ENCODE data around the gene MYO5B. TPM values are rescaled to one million over a fixed set of nuclear protein-coding genes. Genes with fewer than 3 reads are reported as not detected.
"Not testable (repeated sequence)": the region's sequence is repeated elsewhere in the genome, so short reads cannot be mapped to it uniquely, and the experiment has no call there.

Gene MYO5B
- total and polyA plus RNA-seq, 7 experiments from 2014 or later, result 0.02 to 0.04 TPM; not detected in 5

DNA sequence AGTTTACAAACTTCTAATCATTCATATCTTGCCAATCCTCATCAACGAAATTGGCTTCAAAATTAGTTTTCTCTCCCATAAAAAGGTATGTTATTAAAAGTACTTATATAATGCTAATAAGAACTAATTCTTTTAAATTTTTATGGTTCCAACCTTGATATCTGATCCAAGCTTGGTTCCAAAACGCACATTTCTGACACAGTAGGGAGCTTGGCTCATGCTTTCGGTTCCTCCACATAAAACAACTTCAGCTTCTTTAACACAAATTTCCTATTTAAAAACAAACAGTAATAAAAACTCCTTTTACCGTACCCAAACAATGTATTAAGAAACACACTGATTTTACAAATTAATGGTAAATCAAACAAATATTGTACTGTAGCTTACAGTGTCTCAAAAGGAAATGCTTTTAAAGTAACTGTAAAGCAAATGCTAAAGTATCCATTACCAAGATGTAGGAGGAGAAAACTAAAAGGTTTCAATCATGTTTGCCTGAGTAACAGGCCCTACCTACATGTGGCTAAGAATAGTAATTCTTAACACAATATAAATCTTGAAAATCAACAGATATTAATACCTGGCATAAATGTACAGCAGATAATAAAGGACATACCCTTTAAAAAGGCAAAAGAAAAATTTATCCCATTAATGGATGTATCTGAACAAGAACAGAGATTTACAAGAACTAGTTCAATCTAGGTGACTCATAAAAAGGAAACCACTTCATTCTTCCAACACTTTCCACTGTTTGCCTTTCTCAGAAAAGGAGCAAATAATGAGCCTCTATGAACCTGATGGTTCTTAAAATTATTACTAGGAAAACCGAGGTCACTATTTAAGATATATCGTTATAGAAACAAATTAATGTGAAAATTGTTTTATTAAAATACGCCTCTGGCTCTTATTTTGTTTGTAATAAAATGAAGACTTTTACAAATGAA, 399.1 kb downstream of the MYO5B start:
- Mint-ChIP-seq H3K27ac (peak overlapping the region in 1 of 9 donors; percentile 28), H3K4me3 (no peak overlapping the region), H3K36me3 (peaks cover 3 to 51% (median 40%) of the 10 kb centered on the region in 5 donors), H3K27me3 (no peaks in the 10 kb centered on the region), H3K9me3 (no peaks in the 10 kb centered on the region), H3K4me1 (peaks cover 0 to 19% (median 0%) of the 10 kb centered on the region in 7 donors)
- H3K9me3 ChIP-seq (ENCODE audit: control insufficient read depth in 2 of 3, low read length in 3 of 3), result no peaks in the 10 kb centered on the region
- no peaks in the 10 kb centered on the region for H3K27me3 ChIP-seq (ENCODE audit: control insufficient read depth in 2 of 2, insufficient read depth in 2 of 2, low read length in 2 of 2)
- intact Hi-C loops (cut with micrococcal nuclease), result no loop called here
- no peak for DNase-seq
- CTCF ChIA-PET, result no interaction called here
- H3K27ac ChIP-seq (ENCODE audit: low read depth, low read length), result no peak overlapping the region
- H3K36me3 ChIP-seq (ENCODE audit: control insufficient read depth in 2 of 3, insufficient read depth in 3 of 3, low read length in 3 of 3), result peaks cover 0 to 14% (median 3%) of the 10 kb centered on the region in 3 experiments
- no peak for ATAC-seq
- H3K4me1 ChIP-seq (ENCODE audit: control insufficient read depth in 2 of 2, insufficient read depth in 2 of 2, low read length in 2 of 2), result no peaks in the 10 kb centered on the region
- POLR2A ChIA-PET, result no interaction called here
- no peak overlapping the region for H3K4me3 ChIP-seq (ENCODE audit: low read length)

- Mint-ChIP-seq H3K4me3 (no peak overlapping the region), H3K9me3 (no peaks in the 10 kb centered on the region), H3K27me3 (no peaks in the 10 kb centered on the region), H3K4me1 (peaks cover 0 to 29% (median 0%) of the 10 kb centered on the region in 7 donors), H3K36me3 (peaks cover 3 to 57% (median 39%) of the 10 kb centered on the region in 5 donors), H3K27ac (no peak overlapping the region)
- ChIA-PET CTCF (no interaction called here), POLR2A (no interaction called here)
- H3K9me3 ChIP-seq (ENCODE audit: control insufficient read depth in 2 of 3, low read length in 3 of 3), result no peaks in the 10 kb centered on the region
- DNase-seq (no peak), ATAC-seq (no peak)
- H3K36me3 ChIP-seq (ENCODE audit: control insufficient read depth in 2 of 3, insufficient read depth in 3 of 3, low read length in 3 of 3), result peaks cover 0 to 26% (median 3%) of the 10 kb centered on the region in 3 experiments
- intact Hi-C loops (cut with micrococcal nuclease), result no loop called here
- H3K27ac ChIP-seq (ENCODE audit: low read depth, low read length), result no peak overlapping the region
- no peaks in the 10 kb centered on the region for H3K4me1 ChIP-seq (ENCODE audit: control insufficient read depth in 2 of 2, insufficient read depth in 2 of 2, low read length in 2 of 2)
- H3K4me3 ChIP-seq (ENCODE audit: low read length), result no peak overlapping the region
- H3K27me3 ChIP-seq (ENCODE audit: control insufficient read depth in 2 of 2, insufficient read depth in 2 of 2, low read length in 2 of 2), result no peaks in the 10 kb centered on the region
Observed at GRCh38 chr18:49794743-49795142, 400.2 kb downstream of the MYO5B start.

- peak in 1 of 9 donors; percentile 47 for DNase-seq
- peak overlapping the region in 5 of 9 donors; percentile 8 to 82 (median 32) for H3K27ac Mint-ChIP-seq
- H3K36me3 Mint-ChIP-seq, result peaks cover 0 to 48% (median 28%) of the 10 kb centered on the region in 5 donors
- ATAC-seq; H3K27me3 Mint-ChIP-seq; H3K9me3 Mint-ChIP-seq; H3K27ac ChIP-seq (ENCODE audit: low read depth, low read length); H3K27me3 ChIP-seq (ENCODE audit: control insufficient read depth in 2 of 2, insufficient read depth in 2 of 2, low read length in 2 of 2); H3K4me3 ChIP-seq (ENCODE audit: low read length); H3K9me3 ChIP-seq (ENCODE audit: control insufficient read depth in 2 of 3, low read length in 3 of 3); POLR2A ChIA-PET; H3K4me3 Mint-ChIP-seq: not testable (repeated sequence)
- CTCF ChIA-PET, result interaction anchor here (0.5 kb wide), 1 partner anchor 220 kb away, joined by 3 read pairs; no protein-coding TSS in a partner anchor
- intact Hi-C loops (cut with micrococcal nuclease), result loop anchor here in 1 of 2 donors (5.0 kb wide), 1 partner anchor 68 kb away; no protein-coding TSS in a partner anchor
- H3K36me3 ChIP-seq (ENCODE audit: control insufficient read depth in 2 of 3, insufficient read depth in 3 of 3, low read length in 3 of 3), result peaks cover 0 to 20% (median 3%) of the 10 kb centered on the region in 3 experiments
- peaks cover 17 to 43% (median 34%) of the 10 kb centered on the region in 7 donors for H3K4me1 Mint-ChIP-seq
- H3K4me1 ChIP-seq (ENCODE audit: control insufficient read depth in 2 of 2, insufficient read depth in 2 of 2, low read length in 2 of 2), result peaks cover 12 to 37% of the 10 kb centered on the region in 2 donors
Observed at GRCh38 chr18:49789560-49790134, 405.3 kb downstream of the MYO5B start.

DNA sequence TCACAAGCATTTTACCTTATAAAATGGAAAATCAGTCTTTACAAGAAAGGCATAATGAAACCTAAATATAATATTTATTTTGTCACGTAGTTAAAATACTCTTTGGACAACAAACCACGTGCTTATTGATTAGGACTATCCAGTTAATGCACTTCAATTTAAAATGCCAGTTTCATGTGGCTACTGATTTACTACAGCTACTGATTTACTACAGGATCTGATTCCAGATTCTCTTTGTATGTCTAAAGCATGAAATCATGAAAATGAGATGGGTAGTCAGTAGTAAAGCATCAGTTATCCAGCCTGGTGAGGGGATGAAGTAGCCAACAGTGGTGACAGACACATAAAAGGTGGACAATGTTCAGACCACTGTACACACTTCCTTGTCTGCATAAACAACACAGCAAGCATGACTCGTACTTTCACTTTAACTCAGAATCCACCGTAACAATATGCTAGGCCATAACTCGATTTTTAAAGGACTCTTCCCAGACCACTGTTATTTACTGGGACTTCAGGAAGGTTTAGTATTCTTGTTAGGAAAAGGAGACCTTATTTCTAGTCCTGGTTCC, 406.5 kb downstream of the MYO5B start:
- Mint-ChIP-seq H3K4me3 (peak overlapping the region in 5 of 10 donors; percentile 7 to 74 (median 44)), H3K9me3 (no peaks in the 10 kb centered on the region), H3K36me3 (peaks cover 5 to 52% (median 34%) of the 10 kb centered on the region in 5 donors), H3K27me3 (no peaks in the 10 kb centered on the region), H3K4me1 (peaks cover 21 to 53% (median 44%) of the 10 kb centered on the region in 7 donors), H3K27ac (peak overlapping the region in 6 of 9 donors; percentile 30 to 82 (median 60))
- intact Hi-C loops (cut with micrococcal nuclease), result loop anchor here in 1 of 2 donors (1.0 to 5.0 kb wide), 3 partner anchors 25 to 69 kb away; partner anchors contain the start of gene ACAA2
- Histone ChIP-seq H3K27me3 (ENCODE audit: control insufficient read depth in 2 of 2, insufficient read depth in 2 of 2, low read length in 2 of 2) (no peaks in the 10 kb centered on the region), H3K4me3 (ENCODE audit: low read length) (no peak overlapping the region), H3K27ac (ENCODE audit: low read depth, low read length) (no peak overlapping the region), H3K9me3 (ENCODE audit: control insufficient read depth in 2 of 3, low read length in 3 of 3) (no peaks in the 10 kb centered on the region), H3K4me1 (ENCODE audit: control insufficient read depth in 2 of 2, insufficient read depth in 2 of 2, low read length in 2 of 2) (peaks cover 12 to 46% of the 10 kb centered on the region in 2 donors), H3K36me3 (ENCODE audit: control insufficient read depth in 2 of 3, insufficient read depth in 3 of 3, low read length in 3 of 3) (peaks cover 0 to 16% (median 3%) of the 10 kb centered on the region in 3 experiments)
- CTCF ChIA-PET, result no interaction called here
- no peak for DNase-seq
- no peak for ATAC-seq
- POLR2A ChIA-PET, result interaction anchor here (1.0 kb wide), 1 partner anchor 24 kb away, joined by 3 read pairs; no protein-coding TSS in a partner anchor

GRCh38 chr18:49786019-49786720, 408.8 kb downstream of the MYO5B start:
- peaks cover 11 to 54% (median 42%) of the 10 kb centered on the region in 5 donors for H3K36me3 Mint-ChIP-seq
- CTCF ChIA-PET, result no interaction called here

More at GRCh38 chr18:49786019-49786720, 408.8 kb downstream of the MYO5B start:
- Mint-ChIP-seq H3K9me3 (no peaks in the 10 kb centered on the region), H3K4me1 (peaks cover 25 to 53% (median 44%) of the 10 kb centered on the region in 7 donors), H3K27ac (peak overlapping the region in 6 of 9 donors; percentile 1 to 69 (median 54)), H3K27me3 (no peaks in the 10 kb centered on the region), H3K4me3 (peak overlapping the region in 8 of 10 donors; percentile 1 to 76 (median 48))
- Histone ChIP-seq H3K4me1 (ENCODE audit: control insufficient read depth in 2 of 2, insufficient read depth in 2 of 2, low read length in 2 of 2) (peaks cover 12 to 46% of the 10 kb centered on the region in 2 donors), H3K27me3 (ENCODE audit: control insufficient read depth in 2 of 2, insufficient read depth in 2 of 2, low read length in 2 of 2) (no peaks in the 10 kb centered on the region), H3K9me3 (ENCODE audit: control insufficient read depth in 2 of 3, low read length in 3 of 3) (no peaks in the 10 kb centered on the region), H3K4me3 (ENCODE audit: low read length) (no peak overlapping the region), H3K27ac (ENCODE audit: low read depth, low read length) (no peak overlapping the region), H3K36me3 (ENCODE audit: control insufficient read depth in 2 of 3, insufficient read depth in 3 of 3, low read length in 3 of 3) (peaks cover 0 to 16% (median 0%) of the 10 kb centered on the region in 3 experiments)
- POLR2A ChIA-PET, result interaction anchor here (1.0 kb wide), 1 partner anchor 11 kb away, joined by 3 read pairs; no protein-coding TSS in a partner anchor
- peak in 4 of 9 donors; percentile 6 to 19 (median 10) for DNase-seq
- intact Hi-C loops (cut with micrococcal nuclease), result loop anchor here (2.0 to 5.0 kb wide), 2 partner anchors 27 to 71 kb away; partner anchors contain the start of gene ACAA2 (in 1 of the 2)
- ATAC-seq, result peak; percentile 68

Measured in naive thymus-derived CD4-positive, alpha-beta T cell (primary cell).